ENCODE measurements around the gene PTCH1.

Gene PTCH1

GRCh38 chr9:95459851-95460517 is 56.8 kb downstream of the PTCH1 start:
- Histone ChIP-seq H3K36me3 (ENCODE audit: control insufficient read depth in 5 of 5, insufficient read depth in 5 of 5, low read length in 5 of 5) (peaks cover 8 to 56% (median 50%) of the 10 kb centered on the region in 5 donors), H3K27ac (ENCODE audit: low read depth, low read length) (no peak overlapping the region), H3K4me3 (ENCODE audit: low read depth in 1 of 5, low read length in 5 of 5) (no peak overlapping the region), H3K9me3 (ENCODE audit: control insufficient read depth in 5 of 5, low read length in 5 of 5) (no peaks in the 10 kb centered on the region), H3K4me1 (ENCODE audit: control insufficient read depth in 5 of 5, insufficient read depth in 5 of 5, low read length in 5 of 5) (peaks cover 5 to 17% (median 16%) of the 10 kb centered on the region in 5 donors), H3K27me3 (ENCODE audit: control insufficient read depth in 5 of 5, insufficient read depth in 4 of 5, low read length in 5 of 5) (no peaks in the 10 kb centered on the region), H3K9ac (ENCODE audit: low read length in 5 of 5) (no peak overlapping the region)

GRCh38 chr9:95459178-95459577 is 57.6 kb downstream of the PTCH1 start:
- peaks cover 11 to 57% (median 52%) of the 10 kb centered on the region in 5 donors for H3K36me3 ChIP-seq (ENCODE audit: control insufficient read depth in 5 of 5, insufficient read depth in 5 of 5, low read length in 5 of 5)
- H3K4me3 ChIP-seq (ENCODE audit: low read depth in 1 of 5, low read length in 5 of 5): no peak overlapping the region
- no peaks in the 10 kb centered on the region for H3K9me3 ChIP-seq (ENCODE audit: control insufficient read depth in 5 of 5, low read length in 5 of 5)
- H3K27me3 ChIP-seq (ENCODE audit: control insufficient read depth in 5 of 5, insufficient read depth in 4 of 5, low read length in 5 of 5): no peaks in the 10 kb centered on the region
- H3K4me1 ChIP-seq (ENCODE audit: control insufficient read depth in 5 of 5, insufficient read depth in 5 of 5, low read length in 5 of 5): peaks cover 5 to 17% (median 16%) of the 10 kb centered on the region in 5 donors
- H3K27ac ChIP-seq (ENCODE audit: low read depth, low read length): no peak overlapping the region
- no peak overlapping the region for H3K9ac ChIP-seq (ENCODE audit: low read length in 5 of 5)

DNA sequence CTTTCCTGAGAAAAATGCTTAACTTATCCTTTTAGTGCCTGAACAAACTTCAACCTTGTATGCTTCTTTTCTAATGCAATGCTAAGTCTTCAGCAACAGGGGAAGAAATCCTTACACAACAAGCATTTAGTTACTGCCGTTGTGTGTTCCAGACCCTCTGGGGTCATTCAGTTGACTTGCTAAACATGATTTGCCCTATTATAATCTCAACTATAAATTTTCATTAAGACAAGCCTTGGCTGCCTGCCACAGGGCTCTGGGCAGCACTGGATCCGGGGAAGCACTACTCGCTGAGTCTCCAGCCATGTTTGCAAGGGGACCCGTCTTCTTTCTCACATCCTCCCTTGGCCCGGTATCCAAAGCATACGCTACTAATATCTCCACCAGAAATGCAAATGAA is 58.1 kb downstream of the PTCH1 start:
- H3K4me1 ChIP-seq (ENCODE audit: control insufficient read depth in 5 of 5, insufficient read depth in 5 of 5, low read length in 5 of 5): peaks cover 5 to 17% (median 16%) of the 10 kb centered on the region in 5 donors
- no peak overlapping the region for H3K27ac ChIP-seq (ENCODE audit: low read depth, low read length)
- H3K27me3 ChIP-seq (ENCODE audit: control insufficient read depth in 5 of 5, insufficient read depth in 4 of 5, low read length in 5 of 5): no peaks in the 10 kb centered on the region
- H3K4me3 ChIP-seq (ENCODE audit: low read depth in 1 of 5, low read length in 5 of 5): no peak overlapping the region
- H3K36me3 ChIP-seq (ENCODE audit: control insufficient read depth in 5 of 5, insufficient read depth in 5 of 5, low read length in 5 of 5): peaks cover 11 to 62% (median 57%) of the 10 kb centered on the region in 5 donors
- no peak overlapping the region for H3K9ac ChIP-seq (ENCODE audit: low read length in 5 of 5)
- H3K9me3 ChIP-seq (ENCODE audit: control insufficient read depth in 5 of 5, low read length in 5 of 5): no peaks in the 10 kb centered on the region

DNA sequence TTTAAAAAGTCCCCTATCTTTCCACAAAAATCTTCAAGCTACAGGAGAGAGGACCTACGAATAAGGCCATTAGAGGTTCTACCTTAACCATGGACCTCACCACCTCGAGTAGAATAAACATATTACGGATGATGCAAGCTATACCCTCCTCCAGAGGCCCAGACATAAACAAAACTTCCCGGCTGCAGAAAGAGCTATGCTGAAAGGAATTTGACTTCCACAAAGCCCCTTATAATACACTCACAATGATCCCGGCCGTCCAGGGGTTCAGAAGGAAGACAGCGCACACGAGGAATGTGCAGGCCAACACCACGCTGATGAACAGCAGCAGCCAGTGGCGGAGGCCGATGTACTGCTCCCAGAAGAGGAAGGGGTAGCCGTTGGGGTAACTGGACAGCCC is 59.0 kb downstream of the PTCH1 start:
- peaks cover 2 to 11% (median 9%) of the 10 kb centered on the region in 5 donors for H3K4me1 ChIP-seq (ENCODE audit: control insufficient read depth in 5 of 5, insufficient read depth in 5 of 5, low read length in 5 of 5)
- H3K4me3 ChIP-seq (ENCODE audit: low read depth in 1 of 5, low read length in 5 of 5): no peak overlapping the region
- H3K27me3 ChIP-seq (ENCODE audit: control insufficient read depth in 5 of 5, insufficient read depth in 4 of 5, low read length in 5 of 5): no peaks in the 10 kb centered on the region
- no peaks in the 10 kb centered on the region for H3K9me3 ChIP-seq (ENCODE audit: control insufficient read depth in 5 of 5, low read length in 5 of 5)
- no peak overlapping the region for H3K27ac ChIP-seq (ENCODE audit: low read depth, low read length)
- no peak overlapping the region for H3K9ac ChIP-seq (ENCODE audit: low read length in 5 of 5)
- H3K36me3 ChIP-seq (ENCODE audit: control insufficient read depth in 5 of 5, insufficient read depth in 5 of 5, low read length in 5 of 5): peaks cover 14 to 69% (median 61%) of the 10 kb centered on the region in 5 donors

- H3K27me3 ChIP-seq (ENCODE audit: control insufficient read depth in 5 of 5, insufficient read depth in 4 of 5, low read length in 5 of 5): no peaks in the 10 kb centered on the region
- no peak overlapping the region for H3K4me3 ChIP-seq (ENCODE audit: low read depth in 1 of 5, low read length in 5 of 5)
- H3K4me1 ChIP-seq (ENCODE audit: control insufficient read depth in 5 of 5, insufficient read depth in 5 of 5, low read length in 5 of 5): no peaks in the 10 kb centered on the region
- H3K27ac ChIP-seq (ENCODE audit: low read depth, low read length): no peak overlapping the region
- H3K36me3 ChIP-seq (ENCODE audit: control insufficient read depth in 5 of 5, insufficient read depth in 5 of 5, low read length in 5 of 5): peaks cover 17 to 71% (median 65%) of the 10 kb centered on the region in 5 donors
- no peaks in the 10 kb centered on the region for H3K9me3 ChIP-seq (ENCODE audit: control insufficient read depth in 5 of 5, low read length in 5 of 5)
- no peak overlapping the region for H3K9ac ChIP-seq (ENCODE audit: low read length in 5 of 5)
Measured at GRCh38 chr9:95455714-95456113, 61.1 kb downstream of the PTCH1 start.

DNA sequence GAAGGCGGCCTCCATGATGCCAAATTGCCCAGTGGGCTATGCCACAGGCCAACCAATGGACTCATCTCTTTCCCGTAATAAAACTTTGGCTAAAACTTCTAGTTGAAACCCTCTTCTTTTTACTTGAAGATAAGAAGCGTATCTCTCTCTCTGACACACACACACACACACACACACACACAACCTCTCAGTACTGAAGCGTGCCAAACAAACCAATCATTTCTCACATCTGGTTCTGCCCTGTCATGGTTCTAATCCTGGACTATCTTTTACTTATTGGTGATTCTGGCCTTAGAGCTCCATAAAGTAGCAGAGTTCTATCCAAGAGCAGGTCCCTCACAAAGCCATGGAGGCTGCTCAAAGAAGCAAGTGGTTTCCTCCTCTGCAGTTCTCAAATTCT is 64.6 kb downstream of the PTCH1 start:
- H3K4me1 ChIP-seq (ENCODE audit: control insufficient read depth in 5 of 5, insufficient read depth in 5 of 5, low read length in 5 of 5): no peaks in the 10 kb centered on the region
- no peaks in the 10 kb centered on the region for H3K27me3 ChIP-seq (ENCODE audit: control insufficient read depth in 5 of 5, insufficient read depth in 4 of 5, low read length in 5 of 5)
- no peak overlapping the region for H3K27ac ChIP-seq (ENCODE audit: low read depth, low read length)
- H3K9ac ChIP-seq (ENCODE audit: low read length in 5 of 5): no peak overlapping the region
- H3K4me3 ChIP-seq (ENCODE audit: low read depth in 1 of 5, low read length in 5 of 5): no peak overlapping the region
- H3K9me3 ChIP-seq (ENCODE audit: control insufficient read depth in 5 of 5, low read length in 5 of 5): no peaks in the 10 kb centered on the region
- H3K36me3 ChIP-seq (ENCODE audit: control insufficient read depth in 5 of 5, insufficient read depth in 5 of 5, low read length in 5 of 5): peaks cover 8 to 75% (median 65%) of the 10 kb centered on the region in 5 donors

DNA sequence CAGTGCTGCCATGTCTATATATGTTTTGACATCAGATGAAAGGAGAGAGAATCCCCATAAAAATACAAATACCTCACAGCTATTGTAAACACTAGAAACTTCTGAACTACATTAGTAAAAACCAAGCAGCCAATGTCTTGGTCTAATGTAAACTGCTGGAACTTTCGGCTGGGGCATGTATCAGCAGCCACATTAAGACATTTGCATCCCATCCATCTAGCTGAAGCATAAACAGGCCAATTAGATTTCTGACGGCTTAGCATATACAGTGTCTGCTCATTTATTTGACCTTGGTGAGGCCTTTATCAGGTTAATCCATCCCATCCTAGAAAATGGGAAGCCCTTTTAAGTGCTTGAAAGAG is 65.7 kb downstream of the PTCH1 start:
- Histone ChIP-seq H3K27ac (ENCODE audit: low read depth, low read length) (no peak overlapping the region), H3K36me3 (ENCODE audit: control insufficient read depth in 5 of 5, insufficient read depth in 5 of 5, low read length in 5 of 5) (peaks cover 8 to 78% (median 70%) of the 10 kb centered on the region in 5 donors), H3K4me3 (ENCODE audit: low read depth in 1 of 5, low read length in 5 of 5) (no peak overlapping the region), H3K27me3 (ENCODE audit: control insufficient read depth in 5 of 5, insufficient read depth in 4 of 5, low read length in 5 of 5) (no peaks in the 10 kb centered on the region), H3K9me3 (ENCODE audit: control insufficient read depth in 5 of 5, low read length in 5 of 5) (no peaks in the 10 kb centered on the region), H3K4me1 (ENCODE audit: control insufficient read depth in 5 of 5, insufficient read depth in 5 of 5, low read length in 5 of 5) (no peaks in the 10 kb centered on the region), H3K9ac (ENCODE audit: low read length in 5 of 5) (no peak overlapping the region)

GRCh38 chr9:95450171-95451064 is 66.4 kb downstream of the PTCH1 start:
- H3K9me3 ChIP-seq (ENCODE audit: control insufficient read depth in 5 of 5, low read length in 5 of 5): no peaks in the 10 kb centered on the region
- no peak overlapping the region for H3K9ac ChIP-seq (ENCODE audit: low read length in 5 of 5)
- no peak overlapping the region for H3K27ac ChIP-seq (ENCODE audit: low read depth, low read length)
- H3K27me3 ChIP-seq (ENCODE audit: control insufficient read depth in 5 of 5, insufficient read depth in 4 of 5, low read length in 5 of 5): no peaks in the 10 kb centered on the region
- H3K4me1 ChIP-seq (ENCODE audit: control insufficient read depth in 5 of 5, insufficient read depth in 5 of 5, low read length in 5 of 5): no peaks in the 10 kb centered on the region
- H3K36me3 ChIP-seq (ENCODE audit: control insufficient read depth in 5 of 5, insufficient read depth in 5 of 5, low read length in 5 of 5): peaks cover 8 to 78% (median 71%) of the 10 kb centered on the region in 5 donors
- H3K4me3 ChIP-seq (ENCODE audit: low read depth in 1 of 5, low read length in 5 of 5): no peak overlapping the region

GRCh38 chr9:95449016-95449415 is 67.8 kb downstream of the PTCH1 start:
- H3K4me1 ChIP-seq (ENCODE audit: control insufficient read depth in 5 of 5, insufficient read depth in 5 of 5, low read length in 5 of 5): no peaks in the 10 kb centered on the region
- H3K27me3 ChIP-seq (ENCODE audit: control insufficient read depth in 5 of 5, insufficient read depth in 4 of 5, low read length in 5 of 5): no peaks in the 10 kb centered on the region
- H3K27ac ChIP-seq (ENCODE audit: low read depth, low read length): no peak overlapping the region
- no peak overlapping the region for H3K4me3 ChIP-seq (ENCODE audit: low read depth in 1 of 5, low read length in 5 of 5)
- no peaks in the 10 kb centered on the region for H3K9me3 ChIP-seq (ENCODE audit: control insufficient read depth in 5 of 5, low read length in 5 of 5)
- no peak overlapping the region for H3K9ac ChIP-seq (ENCODE audit: low read length in 5 of 5)
- H3K36me3 ChIP-seq (ENCODE audit: control insufficient read depth in 5 of 5, insufficient read depth in 5 of 5, low read length in 5 of 5): peaks cover 5 to 86% (median 72%) of the 10 kb centered on the region in 5 donors

Data from subcutaneous abdominal adipose tissue (tissue), 5 donors.